ENCODE measurements around the gene MBLAC1.

MBLAC1 gene

DNA sequence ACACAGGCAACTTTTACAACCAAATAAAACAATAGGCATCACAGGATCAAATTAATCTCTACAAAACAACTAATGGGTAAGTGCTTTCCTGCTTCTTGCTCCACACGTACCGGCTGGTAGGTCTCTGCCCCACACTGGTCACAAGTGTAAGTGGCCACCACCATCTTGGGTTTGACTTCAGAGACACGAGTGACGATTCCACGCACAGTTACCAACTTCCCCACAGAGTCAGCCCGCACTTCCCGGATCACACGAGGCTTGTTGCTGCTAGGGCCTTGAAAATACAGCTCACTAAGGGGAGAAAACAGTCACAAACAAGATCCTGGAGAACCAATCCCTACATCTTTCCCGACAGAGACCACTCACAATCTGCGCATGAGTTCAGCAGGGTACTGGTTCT, 27.9 kb upstream of the MBLAC1 start:
- no peak for DNase-seq

DNA sequence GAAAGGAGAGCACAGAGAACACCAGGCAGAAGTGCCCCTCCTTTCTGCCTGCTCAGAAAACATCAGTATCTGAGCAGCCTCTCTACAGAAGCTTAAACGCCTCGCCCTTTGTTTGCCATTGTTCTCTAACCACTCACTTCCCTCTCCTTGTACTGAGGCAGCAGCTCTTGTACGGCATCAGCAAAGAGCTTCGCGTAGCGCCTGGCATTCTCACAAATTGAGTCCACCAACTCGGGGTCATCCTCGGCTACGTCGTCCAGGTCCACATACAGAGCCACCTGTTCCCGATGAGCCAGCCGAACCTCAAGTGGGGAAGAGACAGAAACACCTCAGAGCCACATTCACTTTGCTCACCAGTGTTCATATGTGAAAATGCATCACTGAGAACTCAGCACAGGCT, 27.3 kb upstream of the MBLAC1 start:
- DNase-seq = no peak

DNA sequence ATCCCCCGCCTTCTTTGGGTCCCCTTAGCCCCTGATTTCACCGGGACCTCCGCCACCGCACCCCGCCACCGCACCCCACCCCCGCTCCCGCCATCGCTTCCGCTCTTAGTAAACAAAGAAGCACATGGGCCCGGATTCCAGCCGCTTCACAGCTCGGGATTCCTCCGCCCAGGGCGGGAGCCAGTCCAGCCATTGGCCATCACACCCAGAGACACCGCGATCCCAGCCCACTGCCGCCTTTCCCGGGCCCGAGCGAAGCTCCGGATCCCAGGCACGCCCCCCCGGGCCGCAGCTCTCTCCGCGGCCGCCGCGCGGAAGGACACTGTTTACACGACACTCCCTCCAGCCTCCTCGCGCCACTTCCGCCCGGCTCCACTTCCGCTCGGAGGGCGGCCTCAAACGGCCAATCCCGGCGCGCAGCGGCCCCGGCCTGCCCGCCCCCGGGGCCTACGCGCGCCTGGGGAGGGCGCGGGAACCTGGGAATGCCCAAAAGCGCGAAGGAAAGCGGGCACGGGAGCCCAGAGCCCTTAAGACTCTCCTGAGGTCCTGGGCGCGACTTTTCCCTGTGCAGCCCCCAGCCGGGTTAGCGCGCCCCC, 26.2 kb upstream of the MBLAC1 start:
- peak; percentile 87 for DNase-seq

DNA sequence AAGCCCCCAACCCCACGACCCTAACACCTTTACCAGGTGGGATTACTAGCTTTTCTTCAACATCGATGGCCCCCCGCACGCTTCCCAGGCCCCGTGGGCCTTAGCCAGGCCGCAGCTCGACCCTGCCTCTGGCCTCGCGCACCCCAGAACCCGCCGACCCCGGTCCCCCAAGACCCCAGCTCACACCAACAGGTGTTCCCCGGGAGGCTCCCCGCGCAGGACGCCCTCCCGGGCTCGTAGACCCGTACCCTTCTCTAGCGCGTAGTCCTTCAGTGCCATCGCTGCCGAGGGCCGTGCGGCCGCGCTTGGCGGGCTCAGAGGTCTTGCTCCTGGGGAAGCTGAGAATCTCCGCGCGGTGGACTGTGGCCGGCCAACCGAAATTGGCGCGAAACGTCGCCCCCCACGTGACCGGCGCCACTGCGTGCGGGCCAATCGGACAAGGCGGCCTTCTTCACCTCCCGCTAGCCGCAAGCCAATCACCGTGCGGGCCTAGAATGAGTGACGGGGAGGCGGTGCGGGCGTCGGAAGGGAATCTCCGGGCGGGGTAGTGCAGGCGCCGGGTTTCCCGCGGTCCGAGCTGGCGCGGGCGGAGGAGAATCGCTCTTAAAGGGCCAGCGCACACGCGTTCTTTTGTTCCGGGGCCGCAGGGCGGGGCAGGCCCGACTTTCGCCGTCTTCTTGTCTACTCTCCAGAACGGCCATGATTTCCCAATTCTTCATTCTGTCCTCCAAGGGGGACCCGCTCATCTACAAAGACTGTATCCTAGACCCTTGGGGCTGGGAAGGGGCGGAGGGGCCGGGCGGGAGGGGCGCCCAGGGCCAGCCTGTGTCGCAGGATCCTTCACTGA, 25.5 kb upstream of the MBLAC1 start, which contains the start of the genes AP4M1 and MCM7:
Gene AP4M1 (plus strand): TSS at position 628 of the 847 bp plus-strand sequence. CDS start 72 bp downstream, at position 700.
Gene MCM7 (minus strand): TSS at position 382 of the 847 bp plus-strand sequence. CDS start 103 bp downstream, at position 279.
- DNase-seq = peak; percentile 98

DNA sequence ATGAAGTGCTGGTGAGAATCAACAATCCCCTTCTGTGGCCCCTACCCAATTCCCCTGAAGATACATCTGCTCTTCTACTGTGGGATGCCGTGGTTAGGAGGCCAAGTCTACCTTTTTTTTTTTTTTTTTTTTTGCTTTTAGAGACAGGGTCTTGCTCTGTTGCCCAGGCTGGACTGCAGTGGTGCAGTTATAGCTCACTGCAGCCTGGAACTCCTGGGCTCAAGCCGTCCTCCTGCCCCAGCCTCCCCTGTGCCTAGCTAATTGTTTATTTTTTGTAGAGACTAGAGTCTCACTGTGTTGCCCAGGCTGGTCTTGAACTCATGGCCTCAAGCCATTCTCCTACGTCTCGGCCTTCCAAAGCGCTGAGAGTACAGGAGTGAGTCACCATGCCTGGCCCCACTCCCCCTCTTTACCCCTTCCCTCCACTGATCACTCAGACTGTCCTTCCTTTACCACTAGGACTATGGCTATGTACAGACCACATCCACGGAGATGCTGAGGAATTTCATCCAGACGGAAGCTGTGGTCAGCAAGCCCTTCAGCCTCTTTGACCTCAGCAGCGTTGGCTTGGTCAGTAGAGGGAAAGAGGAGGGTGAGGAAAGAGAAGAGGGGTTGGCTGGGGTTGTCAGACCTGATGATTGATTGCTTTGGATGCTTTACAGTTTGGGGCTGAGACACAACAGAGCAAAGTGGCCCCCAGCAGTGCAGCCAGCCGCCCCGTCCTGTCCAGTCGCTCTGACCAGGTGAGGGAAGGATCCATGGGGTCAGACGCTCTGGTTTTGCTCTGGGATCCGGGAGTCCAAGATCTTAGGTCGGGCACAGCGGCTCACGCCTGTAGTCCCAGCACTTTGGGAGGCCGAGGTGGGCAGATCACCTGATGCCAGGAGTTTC, 23.6 kb upstream of the MBLAC1 start:
- no peak for DNase-seq

DNA sequence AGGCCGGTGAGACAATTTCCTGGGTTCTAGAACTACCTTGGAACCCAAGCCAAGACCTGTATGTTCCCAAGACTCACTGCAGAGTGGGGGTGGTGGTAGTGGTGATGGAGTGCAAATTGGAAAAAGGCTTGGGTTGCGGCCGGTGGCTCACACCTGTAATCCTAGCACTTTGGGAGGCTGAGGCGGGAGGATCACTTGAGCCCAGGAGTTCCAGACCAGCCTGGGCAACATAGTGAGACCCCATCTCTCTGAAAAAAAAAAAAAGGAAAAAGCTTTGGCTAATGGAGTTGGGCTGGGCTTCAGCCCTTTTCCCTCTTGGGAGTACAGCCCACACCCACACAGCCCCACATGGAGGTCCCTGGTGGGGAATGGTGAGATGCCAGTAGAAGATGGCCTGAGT, 21.2 kb upstream of the MBLAC1 start:
- DNase-seq = no peak

DNA sequence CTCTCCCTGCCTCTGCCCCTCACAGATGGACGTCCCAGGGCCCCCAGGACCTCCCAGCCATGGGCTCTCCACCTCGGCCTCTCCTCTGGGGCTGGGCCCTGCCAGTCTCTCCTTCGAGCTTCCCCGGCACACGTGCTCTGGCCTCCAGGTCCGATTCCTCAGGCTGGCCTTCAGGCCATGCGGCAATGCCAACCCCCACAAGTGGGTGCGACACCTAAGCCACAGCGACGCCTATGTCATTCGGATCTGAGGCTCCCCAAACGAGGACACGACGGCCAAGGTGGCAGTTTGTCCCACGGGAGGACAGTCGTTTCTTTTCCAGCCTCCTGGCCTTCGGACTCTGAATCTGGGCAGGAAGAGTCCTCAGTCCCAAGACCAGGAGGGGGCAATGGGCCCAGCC, 20.1 kb upstream of the MBLAC1 start:
- no peak for DNase-seq

DNA sequence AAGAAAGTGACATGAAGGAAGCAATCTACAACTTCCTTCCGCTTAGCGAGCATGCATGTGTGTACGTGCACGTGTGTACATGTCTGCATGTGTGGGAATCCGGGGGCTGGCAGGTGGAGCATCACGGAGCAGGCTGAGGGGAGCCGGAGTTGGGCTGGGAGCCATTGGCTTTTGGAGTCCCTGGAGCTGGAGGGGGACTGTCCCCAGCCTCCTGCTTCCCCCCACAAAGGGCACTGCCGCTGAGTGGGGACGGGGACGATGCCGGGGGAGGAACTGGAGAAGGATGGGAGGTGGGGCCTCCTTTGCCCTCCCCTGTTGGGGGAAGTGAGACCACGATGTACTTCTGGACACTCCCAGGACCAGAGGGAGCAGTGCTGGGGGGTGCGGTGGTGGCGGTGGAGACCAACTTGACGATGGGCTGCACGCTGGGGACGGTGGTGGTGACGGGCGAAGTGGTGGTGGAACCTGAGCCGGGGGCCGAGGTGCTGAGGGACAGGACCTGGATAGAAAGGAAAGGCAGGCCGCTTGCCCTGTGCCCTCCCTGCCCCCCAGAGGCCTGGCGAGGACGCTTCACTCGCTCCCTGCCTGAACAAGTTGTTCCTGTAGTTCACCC, 19.5 kb upstream of the MBLAC1 start:
- DNase-seq = no peak

DNA sequence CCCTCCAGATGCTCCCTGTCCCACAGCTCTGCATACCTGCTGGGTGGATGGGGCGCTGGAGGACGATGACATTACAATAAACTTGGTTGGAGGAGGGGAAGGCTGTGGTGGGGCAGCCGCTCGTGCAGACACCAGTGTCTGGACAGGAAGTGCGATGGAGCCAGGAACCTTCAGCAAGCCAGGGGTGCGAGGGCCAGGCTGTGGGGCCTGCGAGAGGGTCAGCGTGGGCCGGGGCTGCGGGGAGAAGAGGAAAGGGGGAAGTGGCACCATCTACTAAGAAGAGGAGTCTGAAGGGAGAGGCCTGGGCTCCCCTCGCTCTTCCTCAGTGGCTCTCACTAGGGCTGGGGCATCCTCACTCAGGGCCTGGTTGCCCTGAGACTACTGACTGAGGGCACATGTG, 18.9 kb upstream of the MBLAC1 start:
- no peak for DNase-seq

DNA sequence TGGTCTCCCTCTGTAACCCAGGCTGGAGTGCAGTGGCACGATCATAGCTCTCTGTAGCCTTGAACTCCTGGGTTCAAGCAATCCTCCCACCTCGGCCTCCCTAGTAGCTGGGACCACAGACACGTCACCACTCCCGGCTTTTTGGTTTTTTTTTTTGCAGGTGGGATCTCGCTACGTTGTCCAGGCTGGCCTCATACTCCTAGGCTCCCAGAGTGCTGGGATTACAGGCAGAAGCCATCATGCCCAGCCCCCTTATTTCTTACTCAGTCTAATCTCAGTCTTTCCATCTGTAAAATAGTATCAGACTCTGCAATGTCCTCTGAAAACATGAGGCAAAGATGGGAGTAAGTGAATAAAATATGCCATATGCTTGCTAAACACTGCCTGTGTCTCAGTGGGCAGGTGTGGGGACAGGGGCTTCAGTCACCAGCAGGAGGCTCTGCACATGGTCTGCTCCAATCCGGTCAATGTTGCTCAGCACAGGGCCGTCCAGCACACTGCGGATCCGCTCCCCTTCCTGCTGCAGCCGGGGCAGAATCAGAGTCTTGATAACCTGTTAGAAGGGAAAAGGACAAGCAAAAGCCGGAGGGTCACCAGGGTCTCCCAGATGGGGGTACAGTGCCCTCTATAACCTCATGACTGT, 17.1 kb upstream of the MBLAC1 start:
- no peak for DNase-seq

DNA sequence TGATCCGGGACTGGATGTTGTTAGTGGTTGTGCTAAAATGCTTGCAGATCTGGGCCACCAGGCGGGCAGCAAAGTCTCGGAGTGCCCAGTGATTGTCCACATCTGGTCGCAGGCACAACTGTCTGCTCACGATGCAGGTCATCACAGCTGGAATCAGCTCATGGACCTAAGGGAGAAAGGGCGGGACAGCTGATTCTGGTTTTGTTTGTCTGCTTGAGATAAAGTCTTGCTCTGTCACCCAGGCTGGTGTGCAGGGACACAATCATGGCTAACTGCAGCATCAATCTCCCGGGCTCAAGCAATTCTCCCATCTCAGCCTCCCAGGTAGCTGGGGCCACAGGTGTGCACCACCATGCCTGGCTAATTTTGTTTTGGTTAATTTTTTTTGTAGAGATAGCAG, 15.6 kb upstream of the MBLAC1 start:
- DNase-seq = no peak

DNA sequence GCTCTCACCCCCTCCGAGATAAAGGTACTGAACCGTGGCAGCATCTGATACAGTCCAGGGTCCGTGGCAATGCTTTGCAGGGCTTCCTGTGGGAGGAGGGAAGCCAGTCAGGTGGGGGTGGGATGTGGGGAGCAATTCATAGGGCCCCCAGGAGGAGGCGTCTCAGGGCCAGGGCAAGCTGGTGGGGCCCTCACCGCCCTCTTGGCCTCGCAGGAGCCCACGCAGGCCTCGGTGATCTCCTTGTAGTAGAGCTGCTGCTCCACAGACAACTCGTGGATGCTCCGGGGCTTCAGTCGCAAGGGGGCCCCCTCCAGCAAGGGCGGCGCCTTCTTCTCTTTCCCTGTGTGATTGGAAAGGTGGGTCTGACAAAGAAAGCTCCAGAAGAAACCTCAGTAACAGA, 14.9 kb upstream of the MBLAC1 start:
- DNase-seq = no peak

DNA sequence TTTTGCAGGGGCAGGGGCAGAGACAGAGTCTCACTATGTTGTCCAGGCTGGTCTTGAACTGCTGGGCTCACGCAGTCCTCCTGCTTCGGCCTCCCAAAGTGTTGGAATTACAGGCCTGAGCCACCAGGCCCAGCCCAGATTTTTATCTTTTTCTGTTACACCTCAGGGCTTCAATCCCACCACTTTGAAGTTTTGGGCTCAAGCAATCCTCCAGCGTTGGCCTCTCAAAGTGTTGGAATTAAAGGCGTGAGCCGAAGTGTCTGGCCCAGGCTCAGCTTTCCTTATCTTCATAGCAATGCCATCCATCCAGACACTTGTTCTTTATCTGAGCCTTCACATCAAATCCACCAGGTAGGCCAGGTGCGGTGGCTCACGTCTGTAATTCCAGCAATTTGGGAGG, 11.7 kb upstream of the MBLAC1 start:
- no peak for DNase-seq

DNA sequence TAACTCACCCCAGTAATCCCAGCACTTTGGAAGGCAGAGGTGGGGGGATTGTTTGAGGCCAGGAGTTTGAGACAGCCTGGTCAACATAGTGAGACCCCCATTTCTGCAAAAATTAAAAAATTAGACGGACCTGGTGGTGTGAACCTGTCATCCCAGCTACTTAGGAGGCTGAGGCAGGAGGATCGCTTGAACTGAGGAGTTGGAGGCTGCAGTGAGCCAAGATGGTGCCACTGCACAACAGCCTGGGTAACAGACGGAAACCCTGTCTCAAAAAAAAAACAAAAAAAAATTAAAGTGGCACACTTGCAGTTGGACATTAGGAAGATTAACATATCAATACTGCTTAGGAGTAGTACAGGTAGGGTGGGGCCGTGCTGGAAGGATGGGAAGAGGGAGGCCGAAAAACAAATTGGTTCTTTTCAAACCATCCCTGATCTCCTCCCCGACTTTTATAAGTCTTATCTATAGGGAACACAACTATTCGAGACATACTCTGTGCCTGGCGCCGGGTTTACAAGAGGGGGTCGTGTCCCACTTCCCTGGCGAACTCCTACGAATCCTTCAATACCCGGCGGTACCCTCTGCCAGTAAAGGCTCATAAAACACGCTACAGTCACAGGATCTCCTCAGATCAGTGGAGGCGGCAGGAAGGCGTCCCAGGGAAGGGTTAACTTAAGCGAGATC, 8.2 kb upstream of the MBLAC1 start:
- DNase-seq = no peak

DNA sequence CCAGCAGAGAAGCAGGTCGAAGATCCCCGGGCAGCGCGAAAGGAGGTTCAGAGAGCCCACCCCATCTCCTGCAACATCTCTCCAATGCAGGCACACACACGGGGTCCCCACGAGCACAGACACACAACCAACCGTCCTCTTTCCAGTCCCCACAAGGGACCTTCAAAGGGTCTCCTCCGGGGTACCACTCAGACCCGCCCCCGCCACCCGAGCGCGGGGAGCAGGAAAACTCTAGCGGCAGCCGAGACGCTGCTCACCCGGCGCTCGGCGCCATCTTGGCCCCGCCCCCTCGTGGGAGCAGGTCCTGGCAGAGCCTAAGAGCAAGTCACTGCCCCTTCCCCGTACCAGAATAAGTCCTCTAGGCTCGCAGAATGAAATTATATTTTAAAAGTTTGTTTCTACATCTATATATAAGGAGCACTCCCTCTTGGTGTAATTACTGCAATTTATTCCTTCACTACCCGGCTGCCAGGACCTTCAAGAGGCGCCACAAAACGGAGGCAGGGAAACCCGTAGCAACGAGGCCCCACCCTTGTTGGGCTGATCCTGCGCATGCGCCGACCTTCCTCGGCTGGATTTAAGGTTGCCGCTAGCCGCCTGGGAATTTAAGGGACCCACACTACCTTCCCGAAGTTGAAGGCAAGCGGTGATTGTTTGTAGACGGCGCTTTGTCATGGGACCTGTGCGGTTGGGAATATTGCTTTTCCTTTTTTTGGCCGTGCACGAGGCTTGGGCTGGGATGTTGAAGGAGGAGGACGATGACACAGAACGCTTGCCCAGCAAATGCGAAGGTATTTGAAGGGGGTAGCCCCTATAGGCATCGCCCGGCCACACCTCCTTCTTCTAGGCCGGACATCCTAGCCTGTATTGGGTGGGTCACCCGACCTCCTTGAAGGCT, 7.4 kb upstream of the MBLAC1 start, which contains the start of the genes CNPY4 and TAF6:
Gene CNPY4 (plus strand): TSS at position 563 of the 898 bp plus-strand sequence. CDS start 111 bp downstream, at position 674.
Gene TAF6 (minus strand): TSS at position 287 of the 898 bp plus-strand sequence. CDS start 5,149 bp downstream, outside the sequence.
- peak; percentile 95 for DNase-seq

DNA sequence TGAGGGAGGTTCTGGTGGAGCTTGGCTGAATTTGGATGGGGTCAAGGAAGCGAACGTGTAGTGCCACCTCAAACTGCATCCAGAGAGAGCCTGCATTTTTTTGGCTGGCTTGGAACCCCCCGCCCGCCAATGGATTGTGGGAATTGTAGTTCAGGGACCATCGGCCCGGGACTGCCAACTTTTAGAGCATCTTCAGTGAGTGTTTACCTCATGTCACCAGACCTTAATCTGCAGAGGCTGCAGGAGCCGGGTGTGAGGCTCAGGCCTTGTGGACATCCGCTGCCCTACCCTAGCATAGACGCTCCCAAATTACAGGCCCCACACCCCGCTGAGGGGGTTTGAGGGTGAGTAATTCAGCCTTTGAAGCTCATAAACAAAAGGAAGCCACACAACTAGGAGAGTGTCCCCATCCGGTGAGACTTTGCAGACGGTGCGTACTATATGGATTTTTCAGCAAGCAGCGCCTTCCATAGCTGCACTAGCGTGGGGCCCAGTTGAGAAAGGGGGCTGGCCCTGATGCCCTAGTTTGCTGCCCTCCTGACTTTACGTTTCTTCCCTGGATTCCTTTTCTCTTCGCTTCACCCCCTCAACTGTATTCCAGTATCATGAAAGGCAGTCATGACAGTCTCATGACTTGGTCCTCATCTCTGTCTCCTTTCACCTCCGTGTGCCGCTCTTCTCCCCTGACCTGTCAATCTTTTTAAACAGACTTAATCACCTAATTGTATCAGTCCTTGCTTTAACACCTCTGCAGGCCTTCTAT, 6.6 kb upstream of the MBLAC1 start:
- DNase-seq = peak; percentile 76

DNA sequence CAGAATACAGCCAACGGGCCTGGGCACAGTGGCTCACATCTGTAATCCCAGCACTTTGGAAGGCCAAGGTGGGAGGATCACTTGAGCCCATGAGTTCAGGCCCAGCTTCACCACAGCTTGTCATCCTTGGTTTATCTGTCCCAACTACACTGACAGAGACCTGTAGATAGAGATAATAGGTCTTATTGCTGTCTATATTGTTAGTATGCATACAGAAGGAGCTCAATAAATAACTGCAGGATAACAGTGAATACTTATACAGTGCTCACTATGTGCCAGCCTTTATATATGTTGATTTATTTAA, 6.1 kb upstream of the MBLAC1 start:
- no peak for DNase-seq

DNA sequence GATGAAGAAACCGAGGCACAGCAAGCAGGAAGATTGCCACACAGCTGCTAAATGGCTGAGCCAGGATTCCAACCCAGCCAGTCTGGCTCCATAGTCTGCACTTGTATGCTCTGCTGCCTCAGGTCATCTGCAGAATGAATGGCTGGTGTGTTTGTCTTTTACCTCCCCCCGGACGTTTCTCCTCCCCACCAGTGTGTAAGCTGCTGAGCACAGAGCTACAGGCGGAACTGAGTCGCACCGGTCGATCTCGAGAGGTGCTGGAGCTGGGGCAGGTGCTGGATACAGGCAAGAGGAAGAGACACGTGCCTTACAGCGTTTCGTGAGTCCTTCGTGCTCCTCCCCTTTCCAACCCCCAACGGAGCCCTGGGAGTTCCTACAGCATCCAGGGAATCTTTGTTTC, 4.7 kb upstream of the MBLAC1 start:
- DNase-seq = no peak

DNA sequence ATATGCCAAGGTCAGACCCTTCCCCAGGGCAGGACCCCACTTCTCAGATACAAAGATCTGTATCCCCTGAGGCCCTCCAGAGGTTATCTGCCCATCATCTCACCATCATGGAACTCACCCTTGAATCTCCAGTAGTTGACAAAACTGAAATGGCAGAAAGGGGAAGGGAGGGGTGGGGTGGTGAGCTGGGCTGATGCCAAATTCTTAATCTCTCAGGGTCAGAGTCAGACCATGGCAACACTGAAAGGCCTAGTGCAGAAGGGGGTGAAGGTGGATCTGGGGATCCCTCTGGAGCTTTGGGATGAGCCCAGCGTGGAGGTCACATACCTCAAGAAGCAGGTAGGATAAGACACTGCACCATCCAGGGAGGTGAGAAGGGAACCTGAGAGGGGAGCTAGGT, 4.2 kb upstream of the MBLAC1 start:
- DNase-seq = no peak

All from activated naive CD4-positive, alpha-beta T cell treated with Interleukin-2 at 50 U/mL for 16 hours (primary cell).